GM12878 (cell line): Measurements from ENCODE around the gene LITAF. TPM values are rescaled to one million over a fixed set of nuclear protein-coding genes. Genes with fewer than 3 reads are reported as not detected.

ENCODE experiments used
- CEBPB ChIP-seq, 2 experiments: fragments of 150-350 bp in 1 of 2; IDR thresholded peaks; 2 replicates each; pipeline ENCODE4 v1.6.1; 2012 to 2014; ENCODE audit warnings: low read depth in 2 of 2, low read length in 2 of 2, borderline replicate concordance in 1 of 2, inconsistent platforms in 1 of 2
- CEBPZ ChIP-seq: fragments of 150-350 bp; IDR thresholded peaks from 2 replicates; pipeline ENCODE4 v1.6.1; 2016; ENCODE audit warnings: low read depth, low read length
- ETV6 ChIP-seq, 2 experiments: fragments of 450-650 bp in 1 of 2; IDR thresholded peaks in 1 of 2; conservative IDR thresholded peaks in 1 of 2; 2 replicates each; pipeline ENCODE4 v1.6.1; 2014; ENCODE audit warnings: antibody characterized with exemption in 1 of 2, borderline replicate concordance in 1 of 2, low read depth in 1 of 2, mild to moderate bottlenecking in 1 of 2, moderate library complexity in 1 of 2
- HDGF ChIP-seq: fragments of 450-650 bp; IDR thresholded peaks from 2 replicates; pipeline ENCODE4 v1.6.1; 2016; ENCODE audit warnings: antibody characterized with exemption
- IKZF1 ChIP-seq: fragments of 450-650 bp; conservative IDR thresholded peaks from 2 replicates; pipeline ENCODE4 v1.6.1; 2017; ENCODE audit warnings: antibody characterized with exemption, mild to moderate bottlenecking
- NR2C1 ChIP-seq: fragments of 450-650 bp; IDR thresholded peaks from 2 replicates; pipeline ENCODE4 v1.6.1; 2017; ENCODE audit warnings: antibody characterized with exemption, mild to moderate bottlenecking, moderate library complexity
- PAX5 ChIP-seq: IDR thresholded peaks from 2 replicates; pipeline ENCODE4 v1.6.1; 2011; ENCODE audit warnings: low read depth, low read length, borderline replicate concordance
- POLR2AphosphoS5 ChIP-seq: IDR thresholded peaks from 2 replicates; pipeline ENCODE4 v1.6.1; 2011; ENCODE audit warnings: mild to moderate bottlenecking, low read length, inconsistent platforms
- SRF ChIP-seq, 2 experiments: IDR thresholded peaks; 2 replicates each; pipeline ENCODE4 v1.6.1; 2011; ENCODE audit warnings: low read depth in 2 of 2, low read length in 2 of 2, mild to moderate bottlenecking in 1 of 2, moderate library complexity in 1 of 2
- STAT1 ChIP-seq: fragments of 450-650 bp; conservative IDR thresholded peaks from 2 replicates; pipeline ENCODE4 v1.6.1; 2014; ENCODE audit warnings: antibody characterized with exemption, mild to moderate bottlenecking
- STAT3 ChIP-seq: IDR thresholded peaks from 2 replicates; pipeline ENCODE4 v1.6.1; 2011; ENCODE audit warnings: low read depth, low read length, improper control_type of control experiment
- TAF1 ChIP-seq: IDR thresholded peaks from 2 replicates; pipeline ENCODE4 v1.6.1; 2011; ENCODE audit warnings: mild to moderate bottlenecking, low read depth, low read length, borderline replicate concordance
- YBX1 ChIP-seq: fragments of 450-650 bp; IDR thresholded peaks from 2 replicates; pipeline ENCODE4 v1.6.1; 2016; ENCODE audit warnings: antibody characterized with exemption
- polyA plus RNA-seq, 11 experiments: library from polyadenylated mRNA; depleted of rRNA in 4 of 11; unstranded in 6 of 11; stranded (reverse) in 5 of 11; fragments of >200 nt; fragmentation: Nextera tagmentation in 4 of 11; fragmentation: Illumina TruSeq in 1 of 11; extraction: Ambion mirVana in 4 of 11; extraction: Trizol in 1 of 11; gene quantifications; 1 replicate in 1 of 11; 2 replicates in 10 of 11; pipeline versions ENCODE4 v1.2.1 to v1.2.3, GENCODE V29; 2011 to 2016; ENCODE audit warnings: inconsistent platforms in 2 of 11, missing spikeins in 2 of 11, low read depth in 1 of 11
- total RNA-seq, 4 experiments: library from RNA; depleted of rRNA in 3 of 4; stranded (reverse); fragments of >200 nt in 3 of 4; fragmentation: Illumina TruSeq in 1 of 4; extraction: Trizol in 1 of 4; gene quantifications; 2 replicates each; pipeline versions ENCODE4 v1.2.1 to v1.2.3, GENCODE V29; 2013 to 2021
- TF ChIP-seq, protein P1 (sequence below): IDR thresholded peaks from 2 replicates; pipeline ENCODE4 v1.6.1; 2011; ENCODE audit warnings: low read depth, low read length, improper control_type of control experiment, borderline replicate concordance
- TF ChIP-seq, protein P2 (sequence below): IDR thresholded peaks from 2 replicates; pipeline ENCODE4 v1.6.1; 2012; ENCODE audit warnings: low read depth, low read length, improper control_type of control experiment
- TF ChIP-seq, protein P3 (sequence below): fragments of 450-650 bp; IDR thresholded peaks from 2 replicates; pipeline ENCODE4 v1.6.1; 2016; ENCODE audit warnings: mild to moderate bottlenecking
- TF ChIP-seq, protein P4 (sequence below): fragments of 450-650 bp; IDR thresholded peaks from 2 replicates; pipeline ENCODE4 v1.6.1; 2017; ENCODE audit warnings: mild to moderate bottlenecking, low read depth, inconsistent platforms; ENCODE audit not compliant: poor library complexity, severe bottlenecking

The LITAF gene
- total and polyA plus RNA-seq, 10 of the 15 experiments (the other 5 are each of a cell fraction or from before 2014, with no cell fraction given) = 99.2 to 211 (median 147) TPM

- TF ChIP-seq SRF (IDR thresholded peaks at IDR 0.05; ENCODE audit: low read depth in 2 of 2, low read length in 2 of 2) (peak; percentile 63 to 82), HDGF (no peak), STAT1 (no peak), IKZF1 (peak; percentile 54; the same call in 1 of the 2 replicates), POLR2AphosphoS5 (no peak), YBX1 (no peak), ETV6 (conservative IDR thresholded peaks at IDR 0.05 in 1 of 2, IDR thresholded peaks at IDR 0.05 in 1 of 2; ENCODE audit: borderline replicate concordance in 1 of 2, low read depth in 1 of 2) (no peak), CEBPB (IDR thresholded peaks at IDR 0.05; ENCODE audit: borderline replicate concordance in 1 of 2, low read depth in 2 of 2, low read length in 2 of 2) (no peak), STAT3 (no peak), PAX5 (no peak), CEBPZ (no peak), TAF1 (no peak), NR2C1 (no peak)
- TF ChIP-seq, protein P1, sequence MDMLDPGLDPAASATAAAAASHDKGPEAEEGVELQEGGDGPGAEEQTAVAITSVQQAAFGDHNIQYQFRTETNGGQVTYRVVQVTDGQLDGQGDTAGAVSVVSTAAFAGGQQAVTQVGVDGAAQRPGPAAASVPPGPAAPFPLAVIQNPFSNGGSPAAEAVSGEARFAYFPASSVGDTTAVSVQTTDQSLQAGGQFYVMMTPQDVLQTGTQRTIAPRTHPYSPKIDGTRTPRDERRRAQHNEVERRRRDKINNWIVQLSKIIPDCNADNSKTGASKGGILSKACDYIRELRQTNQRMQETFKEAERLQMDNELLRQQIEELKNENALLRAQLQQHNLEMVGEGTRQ = no peak
- TF ChIP-seq, protein P2, sequence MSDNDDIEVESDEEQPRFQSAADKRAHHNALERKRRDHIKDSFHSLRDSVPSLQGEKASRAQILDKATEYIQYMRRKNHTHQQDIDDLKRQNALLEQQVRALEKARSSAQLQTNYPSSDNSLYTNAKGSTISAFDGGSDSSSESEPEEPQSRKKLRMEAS = no peak
- TF ChIP-seq, protein P3, sequence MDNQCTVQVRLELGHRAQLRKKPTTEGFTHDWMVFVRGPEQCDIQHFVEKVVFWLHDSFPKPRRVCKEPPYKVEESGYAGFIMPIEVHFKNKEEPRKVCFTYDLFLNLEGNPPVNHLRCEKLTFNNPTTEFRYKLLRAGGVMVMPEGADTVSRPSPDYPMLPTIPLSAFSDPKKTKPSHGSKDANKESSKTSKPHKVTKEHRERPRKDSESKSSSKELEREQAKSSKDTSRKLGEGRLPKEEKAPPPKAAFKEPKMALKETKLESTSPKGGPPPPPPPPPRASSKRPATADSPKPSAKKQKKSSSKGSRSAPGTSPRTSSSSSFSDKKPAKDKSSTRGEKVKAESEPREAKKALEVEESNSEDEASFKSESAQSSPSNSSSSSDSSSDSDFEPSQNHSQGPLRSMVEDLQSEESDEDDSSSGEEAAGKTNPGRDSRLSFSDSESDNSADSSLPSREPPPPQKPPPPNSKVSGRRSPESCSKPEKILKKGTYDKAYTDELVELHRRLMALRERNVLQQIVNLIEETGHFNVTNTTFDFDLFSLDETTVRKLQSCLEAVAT = no peak
- TF ChIP-seq, protein P4, sequence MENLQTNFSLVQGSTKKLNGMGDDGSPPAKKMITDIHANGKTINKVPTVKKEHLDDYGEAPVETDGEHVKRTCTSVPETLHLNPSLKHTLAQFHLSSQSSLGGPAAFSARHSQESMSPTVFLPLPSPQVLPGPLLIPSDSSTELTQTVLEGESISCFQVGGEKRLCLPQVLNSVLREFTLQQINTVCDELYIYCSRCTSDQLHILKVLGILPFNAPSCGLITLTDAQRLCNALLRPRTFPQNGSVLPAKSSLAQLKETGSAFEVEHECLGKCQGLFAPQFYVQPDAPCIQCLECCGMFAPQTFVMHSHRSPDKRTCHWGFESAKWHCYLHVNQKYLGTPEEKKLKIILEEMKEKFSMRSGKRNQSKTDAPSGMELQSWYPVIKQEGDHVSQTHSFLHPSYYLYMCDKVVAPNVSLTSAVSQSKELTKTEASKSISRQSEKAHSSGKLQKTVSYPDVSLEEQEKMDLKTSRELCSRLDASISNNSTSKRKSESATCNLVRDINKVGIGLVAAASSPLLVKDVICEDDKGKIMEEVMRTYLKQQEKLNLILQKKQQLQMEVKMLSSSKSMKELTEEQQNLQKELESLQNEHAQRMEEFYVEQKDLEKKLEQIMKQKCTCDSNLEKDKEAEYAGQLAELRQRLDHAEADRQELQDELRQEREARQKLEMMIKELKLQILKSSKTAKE = no peak
Observed at GRCh38 chr16:11611871-11612664, 25.3 kb upstream of the LITAF start (continued).
